Ascending aorta (tissue), 2 donors: ENCODE data around the gene RBM4B. TPM values are rescaled to one million over a fixed set of nuclear protein-coding genes. Genes with fewer than 3 reads are reported as not detected.

Source experiments
- DNase-seq, 2 donors: peaks; one replicate each; pipeline ENCODE4 v3.0.0-alpha.2; 2019; ENCODE audit warnings: low spot score in 2 of 2
- H3K27ac ChIP-seq, 2 donors: fragments of 200-600 bp; sonication (generic); one replicate each; pipeline ENCODE4 v1.5.1; 2016 to 2017; ENCODE audit warnings: mild to moderate bottlenecking in 1 of 2
- H3K27me3 ChIP-seq: fragments of 200-600 bp; sonication (generic); one replicate; pipeline ENCODE4 v1.5.1; 2017
- H3K36me3 ChIP-seq, 2 donors: fragments of 200-600 bp; sonication (generic); one replicate each; pipeline ENCODE4 v1.5.1; 2016
- H3K4me1 ChIP-seq, 2 donors: fragments of 200-600 bp; sonication (generic); one replicate each; pipeline ENCODE4 v1.5.1; 2016 to 2017; ENCODE audit warnings: mild to moderate bottlenecking in 1 of 2
- H3K4me3 ChIP-seq, 2 donors: fragments of 200-600 bp; sonication (generic); one replicate each; pipeline ENCODE4 v1.5.1; 2016 to 2017; ENCODE audit warnings: mild to moderate bottlenecking in 1 of 2
- H3K9me3 ChIP-seq, 2 donors: fragments of 200-600 bp; sonication (generic); one replicate each; pipeline ENCODE4 v1.5.1; 2016
- intact Hi-C: fragments of 100-400 bp; cut with DNase I; formaldehyde crosslinking; loops from one replicate; pipeline ENCODE4 v1.15.1; 2023
- total RNA-seq: library from RNA; depleted of rRNA; stranded (reverse); fragments of >200 nt; gene quantifications from one replicate; pipeline ENCODE4 v1.1.0, GENCODE V29; 2016
- TF ChIP-seq, protein P1 (sequence below), 3 experiments: fragments of 200-600 bp in 2 of 3; fragments of 450-650 bp in 1 of 3; sonication (generic) in 2 of 3; IDR thresholded peaks; one replicate each; pipeline ENCODE4 v1.5.1; 2016 to 2019; ENCODE audit warnings: antibody characterized with exemption in 3 of 3, mild to moderate bottlenecking in 1 of 3, moderate library complexity in 1 of 3

RBM4B gene
- total RNA-seq, 1 donor from 2014 or later = 87.0 TPM

DNA sequence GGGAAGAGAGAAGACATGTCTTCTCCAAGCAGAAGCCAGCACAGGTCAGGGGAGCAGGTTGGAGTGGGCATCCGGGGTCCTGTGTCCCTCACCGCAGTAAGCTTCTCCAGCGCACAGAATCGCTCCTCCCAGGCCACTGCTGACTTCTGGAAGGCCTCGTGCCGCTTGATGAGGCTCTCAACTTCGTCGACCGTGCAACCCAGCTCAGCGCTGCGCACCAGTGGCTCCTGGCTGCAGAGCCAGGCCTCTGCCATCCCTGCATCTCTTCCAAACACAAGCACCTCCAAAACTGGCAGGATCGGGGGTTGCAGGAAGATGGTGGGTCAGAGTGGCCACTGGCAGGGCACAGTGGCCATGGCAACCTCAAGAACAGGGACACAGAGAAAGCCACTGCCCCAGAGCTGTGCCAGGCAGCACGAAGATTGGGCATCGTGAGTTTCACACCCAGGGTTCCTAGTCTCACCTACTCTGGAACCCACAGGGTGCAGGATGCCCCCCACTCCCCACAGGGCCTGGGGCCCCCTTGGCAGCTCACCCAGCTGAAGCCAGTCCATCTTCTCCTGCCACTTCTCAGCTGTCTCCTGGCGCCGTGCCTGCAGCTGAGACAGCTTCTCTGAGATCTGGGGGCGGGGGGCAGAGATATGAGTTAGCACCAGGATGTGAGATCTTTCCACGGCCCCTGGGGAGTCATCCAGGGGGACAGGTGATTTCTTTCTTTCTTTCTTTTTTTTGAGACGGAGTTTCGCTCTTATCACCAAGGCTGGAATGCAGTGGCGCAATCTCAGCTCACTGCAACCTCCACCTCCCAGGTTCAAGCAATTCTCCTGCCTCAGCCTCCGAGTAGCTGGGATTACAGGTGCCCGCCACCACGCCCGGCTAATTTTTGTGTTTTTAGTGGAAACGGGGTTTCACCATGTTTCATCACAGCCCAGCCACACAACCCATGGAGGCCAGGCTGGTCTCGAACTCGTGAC, 11.2 kb upstream of the RBM4B start:
- no peak for DNase-seq
- intact Hi-C loops = no loop called here

DNA sequence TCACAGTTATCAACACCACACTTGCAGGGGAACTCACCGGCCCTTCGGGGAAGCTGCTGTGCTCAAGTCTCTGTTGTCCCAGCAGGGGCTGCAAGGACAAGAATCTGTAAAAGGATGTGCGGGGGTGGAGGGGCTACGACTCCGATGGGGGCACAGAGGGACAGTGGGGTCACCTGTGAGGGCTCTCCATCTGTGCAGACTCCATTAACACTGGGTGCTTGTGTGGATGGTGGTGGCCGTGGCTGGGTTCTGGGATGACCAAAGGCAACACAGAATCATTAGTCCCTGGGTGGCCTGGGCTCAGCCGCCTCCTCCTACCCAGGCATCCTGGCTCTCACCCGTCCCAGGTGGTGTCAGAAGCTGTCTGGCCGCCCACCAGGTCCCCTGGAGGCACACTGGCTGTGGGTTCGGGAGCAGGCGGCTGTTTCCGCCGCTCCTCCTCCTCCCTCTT, 10.2 kb upstream of the RBM4B start:
- intact Hi-C loops = no loop called here
- Histone ChIP-seq H3K4me1 (no peaks in the 10 kb centered on the region), H3K36me3 (no peaks in the 10 kb centered on the region), H3K27ac (no peak overlapping the region), H3K9me3 (no peaks in the 10 kb centered on the region), H3K4me3 (no peak overlapping the region), H3K27me3 (no peaks in the 10 kb centered on the region)
- TF ChIP-seq, protein P1, sequence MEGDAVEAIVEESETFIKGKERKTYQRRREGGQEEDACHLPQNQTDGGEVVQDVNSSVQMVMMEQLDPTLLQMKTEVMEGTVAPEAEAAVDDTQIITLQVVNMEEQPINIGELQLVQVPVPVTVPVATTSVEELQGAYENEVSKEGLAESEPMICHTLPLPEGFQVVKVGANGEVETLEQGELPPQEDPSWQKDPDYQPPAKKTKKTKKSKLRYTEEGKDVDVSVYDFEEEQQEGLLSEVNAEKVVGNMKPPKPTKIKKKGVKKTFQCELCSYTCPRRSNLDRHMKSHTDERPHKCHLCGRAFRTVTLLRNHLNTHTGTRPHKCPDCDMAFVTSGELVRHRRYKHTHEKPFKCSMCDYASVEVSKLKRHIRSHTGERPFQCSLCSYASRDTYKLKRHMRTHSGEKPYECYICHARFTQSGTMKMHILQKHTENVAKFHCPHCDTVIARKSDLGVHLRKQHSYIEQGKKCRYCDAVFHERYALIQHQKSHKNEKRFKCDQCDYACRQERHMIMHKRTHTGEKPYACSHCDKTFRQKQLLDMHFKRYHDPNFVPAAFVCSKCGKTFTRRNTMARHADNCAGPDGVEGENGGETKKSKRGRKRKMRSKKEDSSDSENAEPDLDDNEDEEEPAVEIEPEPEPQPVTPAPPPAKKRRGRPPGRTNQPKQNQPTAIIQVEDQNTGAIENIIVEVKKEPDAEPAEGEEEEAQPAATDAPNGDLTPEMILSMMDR (IDR thresholded peaks at IDR 0.05) = no peak
- DNase-seq = no peak

More for the DNA sequence above, 11.2 kb upstream of the RBM4B start:
- Histone ChIP-seq H3K4me1 (no peaks in the 10 kb centered on the region), H3K9me3 (no peaks in the 10 kb centered on the region), H3K36me3 (no peaks in the 10 kb centered on the region), H3K27ac (no peak overlapping the region), H3K4me3 (no peak overlapping the region), H3K27me3 (no peaks in the 10 kb centered on the region)
- TF ChIP-seq, protein P1 (IDR thresholded peaks at IDR 0.05) = no peak

- Histone ChIP-seq H3K4me3 (no peak overlapping the region), H3K27ac (no peak overlapping the region), H3K4me1 (no peaks in the 10 kb centered on the region), H3K36me3 (no peaks in the 10 kb centered on the region), H3K27me3 (no peaks in the 10 kb centered on the region), H3K9me3 (no peaks in the 10 kb centered on the region)
- DNase-seq = no peak
- intact Hi-C loops = no loop called here
- TF ChIP-seq, protein P1 (IDR thresholded peaks at IDR 0.05) = no peak
Observed at GRCh38 chr11:66686801-66687750, 9.4 kb upstream of the RBM4B start.

- no peaks in the 10 kb centered on the region for H3K4me1 ChIP-seq
- H3K4me3 ChIP-seq = no peak overlapping the region
- TF ChIP-seq, protein P1 (IDR thresholded peaks at IDR 0.05) = no peak
- DNase-seq = no peak
- H3K36me3 ChIP-seq = no peaks in the 10 kb centered on the region
- no peaks in the 10 kb centered on the region for H3K9me3 ChIP-seq
- intact Hi-C loops = no loop called here
- H3K27me3 ChIP-seq = no peaks in the 10 kb centered on the region
- no peak overlapping the region for H3K27ac ChIP-seq
Observed at GRCh38 chr11:66686100-66686785, 8.6 kb upstream of the RBM4B start.
